ENCODE data around the gene REV1. TPM values are rescaled to one million over a fixed set of nuclear protein-coding genes. Genes with fewer than 3 reads are reported as not detected.

REV1 gene
- total RNA-seq, 1 experiment from 2014 or later = 34.3 TPM

GRCh38 chr2:99401841-99402240, 88.0 kb downstream of the REV1 start:
- intact Hi-C loops (cut with micrococcal nuclease) = no loop called here
- no peak overlapping the region for H2AFZ ChIP-seq (ENCODE audit: low read depth, low read length, poor library complexity, severe bottlenecking)
- ChIA-PET RAD21 (ENCODE audit: low non-redundant PET in 1 of 2, low total read pairs in 2 of 2, uncharacterized antibody in 2 of 2, unreplicated experiment in 2 of 2) (no interaction called here), POLR2A (no interaction called here), CTCF (no interaction called here)
- H3K4me3 ChIP-seq (replicated peaks in 1 of 2; ENCODE audit: low read depth in 1 of 2, low read length in 2 of 2) = no peak overlapping the region
- H3K36me3 ChIP-seq (ENCODE audit: control insufficient read depth in 1 of 2, insufficient read depth in 2 of 2, low read length in 2 of 2) = peaks cover 46 to 74% of the 10 kb centered on the region in 2 experiments
- no peak overlapping the region for H3K9ac ChIP-seq (ENCODE audit: low read length)
- no peak overlapping the region for H3K27ac ChIP-seq (ENCODE audit: low read depth, low read length)
- no peaks in the 10 kb centered on the region for H3K27me3 ChIP-seq (ENCODE audit: insufficient read depth, low read length)
- no peaks in the 10 kb centered on the region for H4K20me1 ChIP-seq (ENCODE audit: insufficient read depth)
- ATAC-seq = no peak
- H3K9me3 ChIP-seq (ENCODE audit: control insufficient read depth in 1 of 2, insufficient read depth in 1 of 2, low read depth in 1 of 2, low read length in 2 of 2) = no peaks in the 10 kb centered on the region
- H3K79me2 ChIP-seq (ENCODE audit: insufficient read depth, low read length) = no peaks in the 10 kb centered on the region; the same call in 1 of the 2 replicates
- no peak for DNase-seq (ENCODE audit: low read depth, low spot score)
- BruUV-seq (replicated peaks) = no TSS peak
- no peak overlapping the region for H3K4me2 ChIP-seq (ENCODE audit: low read length)
- TF ChIP-seq ZNF274 (IDR thresholded peaks at IDR 0.05; ENCODE audit: low read depth, low read length) (no peak), CEBPB (IDR thresholded peaks at IDR 0.05; ENCODE audit: low read depth) (no peak), ZBTB33 (IDR thresholded peaks at IDR 0.05; ENCODE audit: extremely low read depth, insufficient replicate concordance, low read length) (no peak), YY1 (IDR thresholded peaks at IDR 0.05; ENCODE audit: extremely low read depth, insufficient replicate concordance, low read depth, low read length) (no peak), CBX3 (IDR thresholded peaks at IDR 0.05; ENCODE audit: low read depth) (no peak), JUND (IDR thresholded peaks at IDR 0.05) (no peak), EZH2phosphoT487 (IDR thresholded peaks at IDR 0.05; ENCODE audit: borderline replicate concordance) (no peak), FOSL1 (IDR thresholded peaks at IDR 0.05; ENCODE audit: low read depth) (no peak), POLR2A (IDR thresholded peaks at IDR 0.05; ENCODE audit: borderline replicate concordance, extremely low read depth, insufficient read depth, insufficient read length) (no peak), CTCF (IDR thresholded peaks at IDR 0.05 in 2 of 3, conservative IDR thresholded peaks at IDR 0.05 in 1 of 3; ENCODE audit: borderline replicate concordance in 1 of 3, insufficient read depth in 1 of 3, low read depth in 2 of 3, low read length in 2 of 3) (no peak), ATF3 (IDR thresholded peaks at IDR 0.05) (no peak), POLR2AphosphoS5 (IDR thresholded peaks at IDR 0.05; ENCODE audit: low read depth, low read length) (no peak; the same call in 1 of the 2 replicates)
- peaks cover 0 to 6% of the 10 kb centered on the region in 2 experiments; a peak in 1 of 4 replicates for H3K4me1 ChIP-seq (ENCODE audit: control insufficient read depth in 1 of 2, insufficient read depth in 2 of 2, low read length in 2 of 2)
- H3K9me2 ChIP-seq (ENCODE audit: insufficient read depth) = no peaks in the 10 kb centered on the region
